Measurements from ENCODE around the gene CRLF3.
"Not testable (repeated sequence)": the region's sequence is repeated elsewhere in the genome, so short reads cannot be mapped to it uniquely, and the experiment has no call there.

Gene CRLF3

GRCh38 chr17:30747621-30748020 is 76.9 kb downstream of the CRLF3 start:
- in situ Hi-C loops (cut with MboI; ENCODE audit: low sequenced_read_pairs), result not testable (repeated sequence)

DNA sequence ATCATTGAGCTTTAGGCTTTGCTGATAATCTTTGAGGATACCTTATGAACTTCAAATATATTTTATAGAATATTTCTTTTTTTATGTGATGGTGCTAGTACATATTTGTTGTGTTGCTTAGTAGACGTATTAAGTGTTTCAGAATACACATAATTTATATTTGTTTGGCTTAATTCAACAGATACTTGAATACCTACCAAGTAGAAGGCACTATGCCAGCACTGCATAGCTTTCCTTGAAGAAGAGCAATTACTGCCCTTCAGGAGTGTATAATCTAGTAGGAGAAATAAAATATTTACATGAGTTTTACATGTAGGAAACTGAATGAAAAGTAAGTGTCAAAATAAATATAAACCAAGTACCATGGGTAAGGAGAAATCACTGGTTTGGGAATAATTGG is 81.8 kb downstream of the CRLF3 start:
- in situ Hi-C loops (cut with MboI; ENCODE audit: low sequenced_read_pairs), result not testable (repeated sequence)

DNA sequence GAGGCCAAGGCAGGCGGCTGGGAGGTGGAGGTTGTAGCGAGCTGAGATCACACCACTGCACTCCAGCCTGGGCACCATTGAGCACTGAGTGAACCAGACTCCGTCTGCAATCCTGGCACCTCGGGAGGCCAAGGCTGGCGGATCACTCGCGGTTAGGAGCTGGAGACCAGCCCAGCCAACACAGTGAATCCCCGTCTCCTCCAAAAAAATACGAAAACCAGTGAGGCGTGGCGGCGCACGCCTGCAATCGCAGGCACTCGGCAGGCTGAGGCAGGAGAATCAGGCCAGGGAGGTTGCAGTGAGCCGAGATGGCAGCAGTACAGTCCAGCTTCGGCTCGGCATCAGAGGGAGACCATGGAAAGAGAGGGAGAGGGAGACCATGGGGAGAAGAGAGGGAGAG is 88.1 kb downstream of the CRLF3 start:
- in situ Hi-C loops (cut with MboI; ENCODE audit: low sequenced_read_pairs), result not testable (repeated sequence)

GRCh38 chr17:30735644-30736043 is 88.8 kb downstream of the CRLF3 start:
- in situ Hi-C loops (cut with MboI; ENCODE audit: low sequenced_read_pairs), result not testable (repeated sequence)

GRCh38 chr17:30735206-30735605 is 89.3 kb downstream of the CRLF3 start:
- in situ Hi-C loops (cut with MboI; ENCODE audit: low sequenced_read_pairs), result not testable (repeated sequence)

GRCh38 chr17:30734153-30734552 is 90.3 kb downstream of the CRLF3 start:
- in situ Hi-C loops (cut with MboI; ENCODE audit: low sequenced_read_pairs), result not testable (repeated sequence)
